ENCODE results near the gene CATSPERE.
"Not testable (repeated sequence)": the region's sequence is repeated elsewhere in the genome, so short reads cannot be mapped to it uniquely, and the experiment has no call there.

The CATSPERE gene

DNA sequence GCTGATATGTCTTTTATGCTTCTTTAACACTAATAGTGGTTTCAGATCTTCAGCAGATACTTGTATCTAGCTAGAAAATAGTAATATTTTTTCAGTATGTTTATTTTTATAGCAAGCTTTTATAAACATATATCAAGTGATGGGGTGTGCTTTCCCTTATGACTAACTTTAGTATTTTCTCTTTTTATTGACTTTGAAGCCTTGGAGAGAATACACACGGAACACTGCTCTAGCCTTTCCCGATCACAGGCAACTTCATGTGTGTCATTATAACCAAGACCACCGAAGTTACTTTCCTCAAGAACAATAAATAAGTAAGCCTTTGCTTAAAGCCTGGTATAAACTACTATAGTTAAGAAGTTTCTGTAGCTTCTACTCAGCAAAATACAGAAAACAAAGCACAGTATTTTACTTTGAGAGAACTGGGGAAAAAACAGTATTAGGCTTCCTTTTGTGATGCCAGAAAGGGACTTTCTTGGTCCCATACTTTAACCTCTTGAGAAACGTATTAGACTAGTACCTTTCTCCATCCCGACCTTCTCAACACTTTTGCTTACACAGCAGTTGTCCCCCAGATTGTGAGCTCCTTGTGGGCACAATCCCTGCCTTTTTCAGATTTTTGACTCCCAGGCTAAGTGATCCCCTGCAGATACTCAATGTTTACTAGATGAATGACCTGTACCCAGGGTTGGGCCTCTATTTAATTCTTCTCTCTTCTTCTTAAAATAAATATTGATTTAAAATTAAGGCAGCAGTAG is 12.6 kb upstream of the CATSPERE start:
- no peak for DNase-seq

DNA sequence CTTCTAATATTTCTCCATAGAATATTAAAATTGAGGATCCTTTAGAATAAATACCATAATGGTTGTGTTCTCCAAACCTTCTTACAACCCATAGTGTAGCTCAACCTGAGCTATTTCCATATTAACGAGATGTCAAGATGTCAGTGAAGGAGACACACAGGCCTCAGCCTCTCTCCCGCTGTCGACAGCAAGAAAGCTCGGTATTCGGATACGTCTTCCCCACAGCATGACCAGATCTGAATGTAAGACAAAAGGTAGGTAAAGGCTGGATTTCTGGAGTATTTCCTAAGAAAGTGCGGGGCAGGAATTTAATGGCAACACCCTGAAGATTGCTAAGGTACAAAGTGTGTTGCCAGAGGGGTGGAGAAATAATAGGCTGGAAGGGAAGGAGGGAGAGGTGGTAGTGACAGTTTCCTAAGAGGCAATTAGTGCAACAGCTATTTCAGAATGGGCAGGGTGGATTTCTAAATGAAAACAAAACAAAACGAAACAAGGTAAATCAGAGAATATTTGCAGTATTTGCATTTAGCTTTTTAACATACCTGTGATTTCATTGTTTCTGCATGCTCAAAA is 11.1 kb upstream of the CATSPERE start:
- no peak for DNase-seq

DNA sequence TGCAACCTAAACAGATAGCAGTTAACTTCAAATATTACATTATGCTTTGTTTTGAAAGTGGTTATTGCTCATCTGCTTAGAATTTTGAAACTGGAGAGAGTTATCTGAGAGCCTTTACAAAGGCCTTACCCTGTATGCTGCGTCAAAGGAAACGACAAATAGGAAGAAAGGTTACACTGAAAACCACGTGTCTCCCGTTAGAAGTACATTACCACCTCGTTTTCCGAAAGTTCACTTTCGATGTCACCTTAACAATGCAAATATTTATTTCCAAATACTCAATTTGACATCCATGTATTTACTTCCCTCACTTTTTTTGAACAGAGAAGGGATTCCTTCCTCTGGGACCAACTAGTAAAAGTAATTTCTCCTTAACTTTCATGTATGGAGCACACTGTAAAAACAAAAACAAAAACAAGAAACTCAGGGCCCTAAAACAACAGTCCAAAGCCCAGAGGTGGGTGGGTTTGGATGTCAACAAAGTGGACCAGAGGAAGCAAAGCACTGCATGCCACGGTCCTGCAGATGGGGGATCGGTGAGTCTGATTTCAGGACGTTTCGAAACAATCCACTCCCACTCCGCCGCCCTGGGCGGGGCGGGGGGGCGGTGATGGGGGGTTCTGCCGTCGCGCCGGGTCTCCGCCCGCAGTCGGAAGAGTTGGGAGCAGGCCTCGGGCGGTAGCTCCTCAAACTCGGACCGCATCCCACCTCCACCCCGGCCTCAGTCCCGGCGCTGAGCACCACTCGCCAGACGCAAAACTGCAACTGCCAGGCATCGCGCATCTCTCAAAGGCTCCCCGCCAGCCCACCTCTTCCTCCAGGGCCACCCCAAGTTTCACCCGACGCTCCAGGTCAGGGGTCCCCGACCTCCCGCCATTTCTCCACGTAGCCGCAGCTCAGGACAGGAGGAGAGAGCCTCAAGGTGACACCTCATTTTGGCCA is 10.2 kb upstream of the CATSPERE start:
- peak; percentile 46 for DNase-seq

DNA sequence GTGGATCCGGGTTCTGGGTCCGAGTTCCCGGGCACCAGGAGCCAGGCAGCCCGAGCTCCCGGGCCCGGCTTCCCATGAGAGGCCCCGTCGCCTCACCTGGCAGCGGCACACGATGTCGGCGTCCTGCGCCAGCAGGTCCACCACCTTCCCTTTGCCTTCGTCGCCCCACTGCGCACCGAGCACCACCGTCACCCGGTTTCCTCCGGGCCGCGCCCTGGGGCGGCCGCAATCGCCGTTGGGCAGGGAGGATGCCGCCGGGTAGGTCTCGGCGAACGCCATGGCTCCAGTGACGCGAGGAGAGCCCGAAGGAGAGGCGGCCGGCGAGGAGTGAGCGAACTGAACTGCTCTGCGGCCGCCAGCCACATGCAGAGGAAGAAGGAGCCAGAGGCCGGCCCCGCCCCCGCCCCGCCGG is 9.5 kb upstream of the CATSPERE start, which contains the start of gene ADSS2:
Gene ADSS2, minus strand, starts transcription at position 371 of the 412 bp plus-strand sequence. Its CDS starts 92 bp downstream, at position 279.
- no peak for DNase-seq

DNA sequence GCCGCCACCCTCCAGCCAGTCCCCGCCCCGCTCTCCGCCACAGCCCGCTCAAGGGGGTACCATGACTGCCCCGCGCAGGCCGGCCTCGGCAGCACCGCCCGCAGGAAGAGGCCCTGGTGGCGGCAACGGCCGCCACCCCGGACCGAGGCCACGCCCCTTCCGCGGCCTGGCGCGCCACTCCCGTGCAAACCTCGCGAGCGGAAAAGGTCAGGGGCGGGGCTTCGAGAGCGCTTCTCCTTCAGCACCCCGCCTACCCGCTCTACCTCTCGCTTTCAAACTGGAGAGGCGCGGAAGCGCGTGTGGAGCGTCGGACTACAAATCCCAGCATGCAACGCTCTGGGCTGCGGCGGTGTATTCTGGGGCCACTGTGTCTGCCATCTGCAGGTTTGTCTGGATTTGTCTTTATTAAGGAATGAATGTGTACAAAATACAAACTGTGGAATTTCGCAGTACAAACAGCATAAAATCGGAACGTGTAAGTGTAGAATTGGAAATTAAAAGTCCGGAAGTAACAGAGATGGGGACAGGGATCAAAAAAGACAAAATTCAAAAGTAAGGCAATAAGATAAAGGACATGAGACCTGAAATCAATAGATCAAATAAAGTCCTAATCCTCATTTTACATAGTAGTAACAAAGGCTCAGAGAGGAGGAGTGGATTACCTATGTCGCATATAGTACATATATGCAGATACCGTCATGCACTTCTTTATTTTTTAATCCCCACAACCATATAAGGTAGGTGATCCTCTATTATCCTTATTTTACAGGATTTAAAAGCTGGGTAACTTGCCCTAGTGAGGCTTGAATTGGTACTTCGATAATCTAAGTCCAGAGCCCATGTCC is 8.9 kb upstream of the CATSPERE start:
- peak; percentile 97 for DNase-seq

DNA sequence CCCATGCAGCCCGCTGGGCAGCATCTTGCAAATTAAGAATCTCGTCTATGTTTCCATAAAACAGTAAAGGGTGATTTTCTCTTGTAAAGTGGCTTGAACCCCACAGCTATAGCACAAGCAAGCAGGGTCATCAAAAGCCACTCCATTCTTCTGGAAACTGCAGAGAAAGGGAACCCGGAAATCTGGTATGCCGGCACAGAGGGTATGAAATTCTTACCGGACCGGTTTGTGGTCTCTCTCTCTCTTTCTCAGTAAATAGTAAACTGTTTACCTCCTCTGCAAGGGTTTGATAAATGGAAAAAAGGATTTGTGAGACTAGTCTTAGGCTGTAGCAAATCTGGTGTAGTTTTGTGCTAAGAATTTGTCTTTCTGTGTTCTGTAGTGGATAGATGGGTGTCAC is 6.7 kb upstream of the CATSPERE start:
- no peak for DNase-seq

DNA sequence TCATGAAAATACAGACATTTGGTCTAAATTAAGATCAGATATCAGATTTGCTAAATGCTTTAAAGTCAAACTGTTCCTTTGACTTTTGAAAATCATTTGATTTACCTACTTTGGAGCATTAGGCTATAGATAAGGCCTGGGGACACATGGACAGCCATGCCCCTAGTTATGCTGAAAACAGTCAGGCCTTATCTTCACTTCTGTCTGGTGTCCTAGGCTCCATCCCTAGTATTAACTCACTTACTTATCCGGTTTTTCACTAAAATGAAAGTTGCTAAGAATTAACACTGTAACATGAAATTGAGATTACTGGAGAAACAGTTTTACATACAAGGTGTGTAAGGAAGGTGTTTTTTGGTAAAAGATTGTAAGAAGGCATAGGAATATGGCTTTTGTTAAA is 4.5 kb upstream of the CATSPERE start:
- DNase-seq = no peak

DNA sequence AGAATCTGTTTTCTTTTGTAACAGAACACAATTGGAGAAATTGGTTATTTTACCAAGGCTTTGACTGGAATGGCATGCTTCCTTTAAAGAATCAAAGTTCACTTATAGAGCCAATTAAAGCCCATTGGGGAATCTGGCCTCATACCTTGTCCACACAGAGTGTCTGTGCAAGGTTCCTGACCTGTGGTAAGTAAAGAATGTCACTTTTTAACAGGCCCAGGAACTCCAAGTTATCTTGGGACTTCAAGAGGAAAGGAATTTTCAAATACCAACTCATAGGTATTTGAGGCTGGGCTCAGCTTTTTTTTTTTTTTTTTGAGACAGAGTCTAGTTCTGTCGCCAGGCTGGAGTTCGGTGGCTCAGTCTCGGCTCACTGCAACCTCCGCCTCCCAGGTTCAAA is 2.3 kb upstream of the CATSPERE start:
- no peak for DNase-seq

DNA sequence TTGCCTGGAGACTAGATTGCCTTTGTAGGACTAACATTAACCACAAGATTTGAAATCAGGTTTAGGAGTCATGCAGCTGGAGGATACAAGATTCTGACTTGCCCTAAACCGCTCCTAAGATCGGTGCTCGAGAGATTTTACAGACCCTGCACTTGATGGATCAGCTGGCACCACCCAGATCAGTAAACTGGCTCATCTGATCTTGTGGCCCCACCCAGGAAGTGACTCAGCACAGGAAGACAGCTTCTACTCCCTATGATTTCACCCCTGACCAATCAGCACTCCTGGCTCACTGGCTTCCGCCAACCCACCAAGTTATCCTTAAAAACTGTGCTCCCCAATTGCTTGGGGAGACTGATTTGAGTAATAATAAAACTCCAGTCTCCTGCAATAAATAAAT is 876 bp upstream of the CATSPERE start:
- no peak for DNase-seq

DNA sequence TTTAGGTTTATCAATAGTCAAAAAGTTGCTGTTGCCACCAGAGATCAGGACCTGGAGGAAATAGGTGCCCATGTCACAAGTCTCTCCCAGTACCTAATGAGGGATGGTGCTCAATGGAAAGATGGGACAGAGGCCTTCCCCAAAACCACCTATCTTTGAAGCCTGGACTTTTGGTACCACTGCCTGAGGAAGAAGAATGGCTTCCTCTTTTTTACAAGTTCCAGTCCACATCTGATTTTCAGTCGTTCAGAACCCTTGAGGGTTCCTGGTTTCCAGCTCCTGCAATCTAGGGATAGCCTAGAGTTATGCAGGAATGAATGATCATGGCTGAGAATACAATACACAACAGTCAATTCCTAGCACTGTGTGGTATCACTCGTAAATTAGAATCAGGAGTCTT is 5.7 kb downstream of the CATSPERE start:
- DNase-seq = no peak

DNA sequence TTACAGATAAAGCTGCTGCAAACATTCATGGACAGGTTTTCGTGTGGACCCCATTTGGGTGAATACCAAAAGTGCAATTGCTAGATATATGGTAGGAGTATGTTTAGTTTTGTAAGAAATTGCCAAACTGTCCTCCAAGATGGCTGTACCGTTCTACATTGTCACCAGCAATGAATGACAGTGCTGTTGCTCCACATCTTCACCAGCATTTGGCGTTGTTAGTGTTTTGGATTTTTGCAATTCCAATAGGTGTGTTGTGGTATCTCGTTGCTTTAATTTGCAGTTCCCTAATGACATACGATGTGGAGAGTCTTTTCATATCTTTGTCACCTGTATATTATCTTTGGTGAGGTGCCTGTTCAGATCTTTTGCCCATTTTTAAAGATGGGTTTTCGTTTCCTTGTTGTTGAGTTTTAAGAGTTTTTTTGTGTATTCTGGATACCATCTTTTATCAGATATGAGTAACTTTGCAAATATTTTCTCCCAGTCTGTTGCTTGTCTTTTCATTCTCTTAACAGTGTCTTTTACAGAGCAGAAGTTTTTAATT is 12.1 kb downstream of the CATSPERE start:
- no peak for DNase-seq

DNA sequence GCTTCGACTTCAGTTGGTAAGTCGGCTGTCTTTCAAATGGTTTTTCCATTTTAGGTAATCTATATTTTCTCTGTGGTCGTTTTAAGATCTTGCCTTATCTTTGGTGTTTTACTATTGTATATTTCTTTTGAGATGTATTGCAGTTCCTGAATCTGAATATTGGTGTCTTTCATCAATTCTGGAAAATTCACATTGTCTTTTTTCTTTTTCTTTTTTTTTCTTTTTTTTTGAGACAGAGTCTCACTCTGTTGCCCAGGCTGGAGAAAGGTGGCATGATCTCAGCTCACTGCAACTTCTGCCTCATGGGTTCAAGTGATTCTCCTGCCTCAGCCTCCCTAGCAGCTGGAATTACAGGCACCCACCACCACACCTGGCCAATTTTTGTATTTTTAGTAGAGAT is 23.9 kb downstream of the CATSPERE start:
- not testable (repeated sequence) for DNase-seq

DNA sequence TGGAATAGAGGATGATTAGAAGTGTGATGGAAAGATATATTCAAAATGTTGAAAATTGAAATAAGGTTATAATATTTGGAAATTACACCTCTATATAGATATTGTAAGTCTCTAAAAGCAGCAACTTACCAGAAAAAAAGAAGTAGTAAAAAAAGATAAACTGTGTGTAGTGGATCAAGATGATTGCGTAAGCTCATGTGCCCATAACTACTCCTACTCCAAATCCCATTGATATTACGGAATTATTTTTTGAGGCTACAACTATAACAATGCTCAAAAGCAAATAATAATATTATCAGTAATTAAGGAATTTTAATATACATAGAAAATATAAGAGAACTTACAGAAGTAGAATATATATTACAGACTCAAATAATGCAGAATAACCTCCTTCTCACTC is 33.6 kb downstream of the CATSPERE start:
- DNase-seq = no peak

DNA sequence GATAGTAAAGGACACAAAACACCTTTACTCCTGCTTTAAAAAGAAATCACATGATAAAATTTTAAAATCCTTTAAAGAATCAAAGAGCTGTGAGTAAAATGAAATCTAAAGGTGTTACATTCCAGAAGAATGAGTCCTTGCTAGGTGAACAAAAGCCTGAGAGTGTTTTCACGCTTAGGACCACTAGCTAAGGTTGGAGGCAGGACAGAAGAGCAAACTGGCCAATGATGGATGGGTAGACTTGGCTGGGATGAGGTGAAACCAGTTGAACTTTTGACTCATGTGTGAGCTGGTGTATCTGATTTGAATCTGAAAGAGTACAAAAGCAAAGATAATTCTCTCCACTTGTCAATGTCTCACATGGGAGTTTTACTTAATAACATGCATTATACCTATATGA is 35.1 kb downstream of the CATSPERE start:
- no peak for DNase-seq

DNA sequence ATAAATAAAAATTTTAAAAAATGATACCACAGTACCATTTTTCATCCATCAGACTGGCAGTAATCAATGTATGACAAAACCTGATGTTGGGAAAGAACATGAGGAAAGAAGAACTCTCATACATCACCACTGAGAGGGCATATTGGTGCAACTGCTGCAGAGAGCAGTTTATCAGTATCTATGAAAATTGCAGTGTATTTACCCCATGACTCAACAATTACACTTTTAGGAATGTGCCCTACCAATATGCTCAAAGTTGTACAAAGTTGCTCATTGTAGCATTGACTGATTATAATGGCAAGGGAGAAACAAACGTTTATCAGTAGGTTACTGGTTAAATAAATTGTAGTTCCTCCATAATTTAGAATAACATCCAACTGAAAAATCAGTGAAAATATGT is 36.7 kb downstream of the CATSPERE start:
- DNase-seq = no peak

DNA sequence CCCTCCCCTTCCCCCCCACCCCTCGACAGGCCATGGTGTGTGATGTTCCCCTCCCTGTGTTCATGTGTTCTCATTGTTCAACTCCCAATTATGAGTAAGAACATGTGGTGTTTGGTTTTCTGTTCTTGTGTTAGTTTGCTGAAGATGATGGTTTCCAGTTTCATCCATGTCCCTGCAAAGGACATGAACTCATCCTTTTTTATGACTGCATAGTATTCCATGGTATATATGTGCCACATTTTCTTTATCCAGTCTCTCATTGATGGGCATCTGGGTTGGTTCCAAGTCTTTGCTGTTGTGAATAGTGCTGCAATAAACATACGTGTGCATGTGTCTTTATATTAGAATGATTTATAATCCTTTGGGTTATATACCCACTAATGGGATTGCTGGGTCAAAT is 38.4 kb downstream of the CATSPERE start:
- DNase-seq = not testable (repeated sequence)

DNA sequence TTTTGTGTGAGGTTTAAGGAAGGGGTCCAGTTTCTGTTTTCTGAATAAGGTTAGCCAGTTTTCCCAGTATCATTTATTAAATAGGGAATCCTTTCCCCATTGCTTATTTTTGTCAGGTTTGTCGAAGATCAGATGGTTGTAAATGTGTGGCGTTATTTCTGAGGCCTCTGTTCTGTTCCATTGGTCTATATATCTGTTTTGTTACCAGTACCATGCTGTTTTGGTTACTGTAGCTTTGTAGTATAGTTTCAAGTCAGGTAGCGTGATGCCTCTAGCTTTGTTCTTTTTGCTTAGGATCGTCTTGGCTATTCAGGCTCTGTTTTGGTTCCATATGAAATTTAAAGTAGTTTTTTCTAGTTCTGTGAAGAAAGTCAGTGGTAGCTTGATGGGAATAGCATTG is 39.4 kb downstream of the CATSPERE start:
- not testable (repeated sequence) for DNase-seq

DNA sequence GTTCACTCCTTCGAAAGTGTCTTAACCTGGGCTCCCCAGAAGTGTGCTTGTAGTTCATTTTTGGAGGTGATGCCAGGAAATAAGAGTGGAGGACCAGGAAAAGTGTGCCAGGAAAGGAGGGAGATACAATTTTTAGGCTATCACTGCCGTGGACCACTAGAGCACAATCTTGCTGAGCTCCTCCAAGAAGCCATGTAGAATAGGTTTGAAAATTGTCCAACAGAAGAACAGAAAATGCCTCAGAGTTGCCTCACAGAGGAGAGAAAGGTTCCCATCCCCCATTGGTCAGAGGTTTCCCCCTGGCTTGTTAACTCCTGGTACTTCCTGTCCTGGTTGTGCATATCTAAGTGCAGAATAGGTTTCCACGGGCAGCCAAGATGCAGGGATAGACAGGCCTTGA is 41.6 kb downstream of the CATSPERE start:
- DNase-seq = no peak

DNA sequence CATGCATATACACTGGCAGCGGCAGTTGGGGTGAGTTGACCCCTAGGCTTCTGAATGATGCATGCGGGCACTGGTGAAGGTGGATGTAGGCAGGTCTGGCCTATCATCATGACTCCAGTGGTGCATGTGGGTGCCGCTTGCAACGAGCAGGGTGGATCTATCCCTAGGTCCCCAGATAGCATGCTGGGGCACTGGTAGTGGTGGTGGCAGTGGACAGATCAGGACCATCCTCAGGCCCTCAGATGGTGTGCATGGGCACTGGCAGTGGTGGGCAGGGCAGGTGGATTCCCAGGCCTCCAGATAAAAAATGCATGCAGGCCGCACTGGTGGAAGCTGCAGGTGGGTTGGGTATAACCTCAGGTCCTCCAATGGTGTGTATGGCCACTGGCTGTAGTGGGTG is 52.4 kb downstream of the CATSPERE start:
- DNase-seq = no peak

DNA sequence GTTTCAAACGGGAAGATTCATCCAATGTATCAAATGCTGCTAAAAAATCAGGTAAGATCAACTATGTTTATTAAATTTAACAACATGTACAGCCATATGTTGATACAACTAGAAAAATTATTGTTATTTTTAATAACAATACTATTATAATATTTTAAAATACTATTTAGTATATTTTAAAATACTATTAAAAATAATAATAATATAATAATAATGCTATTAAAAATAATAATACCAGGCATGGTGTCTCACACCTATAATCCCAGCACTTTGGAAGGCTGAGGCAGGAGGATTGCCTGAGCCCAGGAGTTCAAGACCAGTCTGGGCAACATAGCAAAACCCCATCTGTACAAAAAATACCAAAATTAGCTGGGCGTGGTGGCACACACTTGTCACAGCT is 54.6 kb downstream of the CATSPERE start:
- DNase-seq = no peak

DNA sequence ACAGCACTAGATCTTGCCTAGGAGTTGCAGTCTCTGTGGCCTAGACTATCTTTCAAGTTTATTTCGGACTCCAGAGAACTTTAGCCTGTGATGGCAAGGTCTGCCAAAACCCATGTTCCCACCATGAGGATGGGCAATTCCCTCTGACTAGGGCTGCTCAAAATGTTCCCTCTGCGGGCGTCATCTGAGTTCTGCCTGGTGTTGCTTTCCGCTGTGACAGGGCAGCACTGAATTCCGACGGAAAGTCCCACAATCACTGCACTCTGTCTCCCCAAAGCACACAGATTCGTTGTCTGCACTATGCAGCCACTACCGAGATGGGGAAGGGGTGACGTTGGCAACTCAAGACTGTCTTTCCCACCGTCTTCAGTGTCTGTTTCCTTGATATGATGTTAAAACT is 75.2 kb downstream of the CATSPERE start:
- DNase-seq = no peak

DNA sequence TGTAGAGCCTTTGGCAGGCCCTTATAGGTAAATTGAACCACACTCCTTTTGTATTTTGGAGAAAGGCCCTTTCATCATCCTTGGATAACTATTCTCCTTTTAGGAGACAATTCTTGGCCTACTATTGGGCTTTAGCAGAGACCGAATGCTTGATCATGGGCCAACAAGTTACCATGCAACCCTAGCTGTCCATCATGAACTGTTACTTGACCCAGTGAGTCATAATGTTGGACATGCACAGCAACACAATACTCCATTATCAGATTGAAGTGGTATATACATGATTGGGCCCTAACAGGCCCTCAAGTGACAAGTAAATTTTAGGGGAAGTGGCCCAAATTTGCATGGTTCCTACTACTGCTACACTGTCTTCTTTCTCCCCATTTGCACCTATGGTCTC is 84.4 kb downstream of the CATSPERE start:
- no peak for DNase-seq

Data from GF-D8 (cell line).